Upper lobe of left lung (tissue), 4 donors: ENCODE results near the gene NDNF.

Source experiments
- EP300 ChIP-seq, 4 donors: sonication (generic); formaldehyde crosslinking; IDR thresholded peaks; one replicate each; pipeline ENCODE4 v1.5.1; 2017; ENCODE audit warnings: antibody characterized with exemption in 4 of 4, control low read depth in 2 of 4
- POLR2A ChIP-seq, 4 donors: fragments of 450-650 bp; IDR thresholded peaks; one replicate each; pipeline ENCODE4 v1.5.1; 2016 to 2017; ENCODE audit warnings: antibody characterized with exemption in 4 of 4, mild to moderate bottlenecking in 2 of 4
- POLR2AphosphoS5 ChIP-seq, 2 donors: sonication (generic); formaldehyde crosslinking; IDR thresholded peaks; one replicate each; pipeline ENCODE4 v1.5.1; 2017; ENCODE audit warnings: antibody characterized with exemption in 2 of 2
- TF ChIP-seq, protein P1 (sequence below), 6 experiments: fragments of 450-650 bp in 4 of 6; fragments of 200-600 bp in 2 of 6; sonication (generic) in 2 of 6; IDR thresholded peaks; one replicate each; pipeline ENCODE4 v1.5.1; 2016 to 2019; ENCODE audit warnings: antibody characterized with exemption in 6 of 6

DNA sequence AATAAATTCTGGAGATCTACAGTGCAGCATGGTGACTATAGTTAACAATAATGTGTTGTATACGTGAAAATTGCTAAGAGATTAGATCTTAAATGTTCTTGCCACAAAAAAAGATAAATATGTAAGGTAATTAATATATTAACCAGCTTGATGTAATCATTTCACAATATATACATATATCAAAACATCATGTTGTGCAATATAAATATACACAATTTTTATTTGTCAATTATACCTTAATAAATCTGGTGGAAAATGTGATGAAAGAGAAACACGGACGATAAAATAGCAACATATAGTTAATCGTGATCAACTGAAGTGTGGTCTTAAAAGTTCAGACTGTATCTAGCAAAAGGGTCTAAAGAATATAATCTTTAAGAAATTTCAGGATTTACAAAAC lies 16.5 kb upstream of the NDNF start:
- TF ChIP-seq, protein P1, sequence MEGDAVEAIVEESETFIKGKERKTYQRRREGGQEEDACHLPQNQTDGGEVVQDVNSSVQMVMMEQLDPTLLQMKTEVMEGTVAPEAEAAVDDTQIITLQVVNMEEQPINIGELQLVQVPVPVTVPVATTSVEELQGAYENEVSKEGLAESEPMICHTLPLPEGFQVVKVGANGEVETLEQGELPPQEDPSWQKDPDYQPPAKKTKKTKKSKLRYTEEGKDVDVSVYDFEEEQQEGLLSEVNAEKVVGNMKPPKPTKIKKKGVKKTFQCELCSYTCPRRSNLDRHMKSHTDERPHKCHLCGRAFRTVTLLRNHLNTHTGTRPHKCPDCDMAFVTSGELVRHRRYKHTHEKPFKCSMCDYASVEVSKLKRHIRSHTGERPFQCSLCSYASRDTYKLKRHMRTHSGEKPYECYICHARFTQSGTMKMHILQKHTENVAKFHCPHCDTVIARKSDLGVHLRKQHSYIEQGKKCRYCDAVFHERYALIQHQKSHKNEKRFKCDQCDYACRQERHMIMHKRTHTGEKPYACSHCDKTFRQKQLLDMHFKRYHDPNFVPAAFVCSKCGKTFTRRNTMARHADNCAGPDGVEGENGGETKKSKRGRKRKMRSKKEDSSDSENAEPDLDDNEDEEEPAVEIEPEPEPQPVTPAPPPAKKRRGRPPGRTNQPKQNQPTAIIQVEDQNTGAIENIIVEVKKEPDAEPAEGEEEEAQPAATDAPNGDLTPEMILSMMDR (IDR thresholded peaks at IDR 0.05) = no peak
- TF ChIP-seq POLR2A (IDR thresholded peaks at IDR 0.05) (no peak), POLR2AphosphoS5 (IDR thresholded peaks at IDR 0.05) (no peak), EP300 (IDR thresholded peaks at IDR 0.05) (no peak)
